ENCODE results near the gene VSX1. TPM values are rescaled to one million over a fixed set of nuclear protein-coding genes. Genes with fewer than 3 reads are reported as not detected.

VSX1 gene
- total RNA-seq, 4 donors from 2014 or later, result not detected

DNA sequence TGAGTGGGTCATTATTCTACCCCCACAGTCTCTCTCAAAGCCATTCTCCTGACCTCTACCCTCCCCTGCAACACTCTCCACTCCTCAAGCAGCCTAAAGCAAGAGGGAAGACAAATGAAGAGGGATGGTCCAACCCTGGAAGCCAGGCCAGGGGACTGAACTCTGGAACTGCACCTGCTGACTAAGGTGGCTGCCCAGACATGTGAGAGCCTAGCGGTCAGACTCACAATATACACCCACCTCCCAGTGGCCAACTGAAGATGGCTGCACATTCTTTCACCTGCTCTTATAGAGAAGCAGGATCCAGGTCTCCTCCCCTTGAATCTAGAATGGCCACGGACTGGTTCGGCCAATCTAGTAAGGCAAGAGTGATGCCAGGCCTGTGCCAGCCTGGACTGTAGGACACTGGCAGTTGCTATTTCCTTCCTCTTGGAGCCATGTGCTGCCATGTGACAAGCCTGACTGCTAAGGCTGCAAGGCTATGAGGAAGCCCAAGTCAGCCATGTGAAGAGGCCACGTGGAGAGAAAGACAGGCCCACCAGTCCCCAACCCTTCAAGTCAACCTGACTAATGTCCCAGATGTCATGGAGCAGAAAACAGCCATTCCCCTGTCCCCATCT is 55.8 kb downstream of the VSX1 start:
- Histone ChIP-seq H3K4me1 (peaks cover 0 to 30% (median 0%) of the 10 kb centered on the region in 3 donors), H3K4me3 (no peak overlapping the region), H3K27me3 (no peaks in the 10 kb centered on the region), H3K9me3 (no peaks in the 10 kb centered on the region), H3K27ac (no peak overlapping the region), H3K36me3 (peaks cover 0 to 44% of the 10 kb centered on the region in 2 donors)
- TF ChIP-seq, protein P1, sequence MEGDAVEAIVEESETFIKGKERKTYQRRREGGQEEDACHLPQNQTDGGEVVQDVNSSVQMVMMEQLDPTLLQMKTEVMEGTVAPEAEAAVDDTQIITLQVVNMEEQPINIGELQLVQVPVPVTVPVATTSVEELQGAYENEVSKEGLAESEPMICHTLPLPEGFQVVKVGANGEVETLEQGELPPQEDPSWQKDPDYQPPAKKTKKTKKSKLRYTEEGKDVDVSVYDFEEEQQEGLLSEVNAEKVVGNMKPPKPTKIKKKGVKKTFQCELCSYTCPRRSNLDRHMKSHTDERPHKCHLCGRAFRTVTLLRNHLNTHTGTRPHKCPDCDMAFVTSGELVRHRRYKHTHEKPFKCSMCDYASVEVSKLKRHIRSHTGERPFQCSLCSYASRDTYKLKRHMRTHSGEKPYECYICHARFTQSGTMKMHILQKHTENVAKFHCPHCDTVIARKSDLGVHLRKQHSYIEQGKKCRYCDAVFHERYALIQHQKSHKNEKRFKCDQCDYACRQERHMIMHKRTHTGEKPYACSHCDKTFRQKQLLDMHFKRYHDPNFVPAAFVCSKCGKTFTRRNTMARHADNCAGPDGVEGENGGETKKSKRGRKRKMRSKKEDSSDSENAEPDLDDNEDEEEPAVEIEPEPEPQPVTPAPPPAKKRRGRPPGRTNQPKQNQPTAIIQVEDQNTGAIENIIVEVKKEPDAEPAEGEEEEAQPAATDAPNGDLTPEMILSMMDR (IDR thresholded peaks at IDR 0.05), result no peak
- TF ChIP-seq POLR2A (IDR thresholded peaks at IDR 0.05) (no peak), EP300 (IDR thresholded peaks at IDR 0.05) (no peak), POLR2AphosphoS5 (IDR thresholded peaks at IDR 0.05) (no peak)
- no peak for ATAC-seq
- 89 to 100% methylated on average over 1 to 2 of the region's 4 CpGs for WGBS, 2 donors (ENCODE audit: low coverage in 1 of 2)

Other genes with a start within 250 kb of the VSX1 start
- gene CST7, start 132.9 kb downstream of the VSX1 start, total RNA-seq, result 1 to 10 TPM in 1 of 4 donors, under 1 TPM in 1, not detected in 2; 0.37 to 4.0 TPM
- gene APMAP, start 89.4 kb downstream of the VSX1 start, total RNA-seq, result 10 to 100 TPM; 24.3 to 46.8 (median 35.9) TPM
- 100 to 1,000 TPM in 1 of 4 donors, 10 to 100 TPM in 3; 44.7 to 105 (median 61.6) TPM for gene ACSS1, start 24.0 kb downstream of the VSX1 start, total RNA-seq
- 10 to 100 TPM; 34.8 to 49.2 (median 43.9) TPM for gene ENTPD6, start 113.6 kb upstream of the VSX1 start, total RNA-seq
- gene PYGB, start 165.9 kb upstream of the VSX1 start, total RNA-seq, result 100 to 1,000 TPM; 131 to 663 (median 337) TPM

Measured in gastroesophageal sphincter (tissue), 4 donors.